ENCODE measurements around the gene FNDC3B. TPM values are rescaled to one million over a fixed set of nuclear protein-coding genes. Genes with fewer than 3 reads are reported as not detected.

The FNDC3B gene
- total and polyA plus RNA-seq, 9 of the 15 experiments (the other 6 are each of a cell fraction or from before 2014, with no cell fraction given), result 7.0 to 35.8 (median 16.2) TPM

DNA sequence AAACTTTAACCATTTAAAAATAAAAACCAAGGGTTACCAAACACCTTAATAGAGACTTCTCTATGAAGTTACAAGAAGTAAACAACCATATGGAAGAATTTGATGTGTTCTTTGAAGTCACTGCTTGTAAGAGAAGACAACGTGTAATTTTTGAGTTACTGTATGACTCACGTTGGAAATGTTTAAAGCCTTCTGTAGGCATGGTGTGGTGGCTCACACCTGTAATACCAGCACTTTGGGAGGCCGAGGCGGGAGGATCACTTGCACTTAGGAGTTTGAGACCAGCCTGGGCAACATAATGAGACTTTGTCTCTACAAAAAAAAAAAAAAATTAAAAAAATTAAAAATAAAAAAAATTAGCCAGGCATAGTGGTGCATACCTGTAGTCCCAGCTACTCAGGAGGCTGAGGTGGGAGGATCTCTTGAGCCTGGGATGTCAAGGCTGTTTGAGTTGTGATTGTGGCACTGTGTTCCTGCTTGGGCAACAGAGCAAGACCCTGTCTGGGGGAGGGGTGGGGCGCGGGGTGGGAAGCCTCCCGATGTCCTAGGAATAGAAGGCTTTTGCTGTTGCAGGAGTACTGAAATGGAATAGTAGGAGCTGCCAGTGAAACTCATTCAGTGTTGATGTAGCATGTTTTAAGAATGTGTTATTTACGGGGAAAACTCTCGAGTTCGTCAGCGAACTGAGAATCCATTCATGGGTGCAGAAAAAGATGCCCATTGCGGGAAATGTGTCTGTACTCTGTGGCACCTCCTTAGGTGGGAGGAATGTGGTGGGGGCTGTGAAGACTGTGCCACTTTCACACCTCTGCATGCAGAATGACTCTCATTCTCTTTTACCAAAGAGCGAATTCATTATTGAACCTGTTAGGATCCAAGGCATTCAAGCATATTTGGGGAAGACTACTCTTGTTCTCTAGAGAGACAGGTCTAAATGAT is 134.2 kb downstream of the FNDC3B start:
- Histone ChIP-seq H3K36me3 (ENCODE audit: control insufficient read depth, insufficient read depth, low read length) (peaks cover 5% of the 10 kb centered on the region; the same call in 2 of the 3 replicates), H2AFZ (ENCODE audit: low read depth, low read length) (no peak overlapping the region), H3K9ac (ENCODE audit: insufficient read depth in 1 of 2, low read depth in 2 of 2, low read length in 2 of 2) (no peak overlapping the region), H3K9me3 (replicated peaks; ENCODE audit: control insufficient read depth, insufficient read depth, low read depth, low read length) (no peaks in the 10 kb centered on the region), H3K79me2 (ENCODE audit: control insufficient read depth, insufficient read depth, low read length) (peaks cover 36% of the 10 kb centered on the region), H4K20me1 (replicated peaks; ENCODE audit: control insufficient read depth, insufficient read depth, low read length) (no peaks in the 10 kb centered on the region), H3K27ac (ENCODE audit: extremely low read depth, low read depth, low read length) (no peak overlapping the region), H3K4me1 (replicated peaks in 1 of 2; ENCODE audit: control insufficient read depth in 2 of 2, insufficient read depth in 2 of 2, low read length in 2 of 2) (no peaks in the 10 kb centered on the region; a peak in 2 of 5 replicates), H3K27me3 (ENCODE audit: control insufficient read depth in 2 of 2, insufficient read depth in 2 of 2, low read length in 2 of 2) (no peaks in the 10 kb centered on the region), H3K4me3 (no peak overlapping the region), H3K9me1 (ENCODE audit: control insufficient read depth, insufficient read depth, low read length) (no peaks in the 10 kb centered on the region), H3K4me2 (ENCODE audit: insufficient read depth, low read length) (no peak overlapping the region)
- ChIA-PET CTCF (ENCODE audit: low intra/inter-chr PET ratio) (interaction anchor here (0.6 kb wide), 1 partner anchor 29 kb away, joined by 5 read pairs; no protein-coding TSS in a partner anchor), POLR2A (no interaction called here)
- intact Hi-C loops (cut with micrococcal nuclease), result no loop called here
- BruUV-seq (replicated peaks), result no TSS peak
- in situ Hi-C loops (cut with MboI), result no loop called here
- FAIRE-seq (no peak), ATAC-seq (no peak), DNase-seq (ENCODE audit: extremely low read depth in 1 of 4, low spot score in 3 of 4) (no peak)
- WGBS (ENCODE audit: insufficient coverage, low coverage, missing lambda C conversion rate), result 81% methylated on average over 13 of the region's 13 CpGs
- no peak for TF ChIP-seq PREB (CRISPR knock-in tag; IDR thresholded peaks at IDR 0.05)
- TF ChIP-seq TRIM24 (IDR thresholded peaks at IDR 0.05), result no peak
- TF ChIP-seq BRF2 (IDR thresholded peaks at IDR 0.05; ENCODE audit: borderline replicate concordance, insufficient read depth, insufficient read length), result no peak
- no peak for TF ChIP-seq RREB1 (CRISPR knock-in tag; IDR thresholded peaks at IDR 0.05)
- no peak for TF ChIP-seq BCOR (IDR thresholded peaks at IDR 0.05)
- TF ChIP-seq MAFG (tag; conservative IDR thresholded peaks at IDR 0.05), result no peak
- TF ChIP-seq PRPF4 (IDR thresholded peaks at IDR 0.05; ENCODE audit: insufficient read depth, low read depth, low read length, poor library complexity, severe bottlenecking), result no peak
- no peak for TF ChIP-seq SAFB2 (IDR thresholded peaks at IDR 0.05; ENCODE audit: borderline replicate concordance, low read depth, low read length, severe bottlenecking)
- no peak for TF ChIP-seq ZBTB9 (CRISPR knock-in tag; IDR thresholded peaks at IDR 0.05)
- no peak for TF ChIP-seq COPS2 (conservative IDR thresholded peaks at IDR 0.05)
- TF ChIP-seq ZFPM2 (CRISPR knock-in tag; IDR thresholded peaks at IDR 0.05), result no peak
